PC-3 (cell line): ENCODE data around the gene ABCC12. TPM values are rescaled to one million over a fixed set of nuclear protein-coding genes. Genes with fewer than 3 reads are reported as not detected.

Experiments
- ATAC-seq: fragments of 200-7000 bp; cut with Tn5 transposase; 2 replicates; pipeline ENCODE4 v1.9.1; 2020; ENCODE audit warnings: mild to moderate bottlenecking, moderate library complexity
- BruUV-seq: library from RNA; stranded (reverse); fragments of 400-500 nt; replicated peaks from 2 replicates; lab custom pipeline; 2021; lab: Mats Ljungman, UMichigan
- CTCF ChIA-PET: fragments of 300-600 bp; sonication (Branson Sonifier 250); formaldehyde crosslinking; loops from one replicate; lab custom pipeline; 2022; ENCODE audit warnings: antibody characterized with exemption; lab: Charles Lee
- POLR2A ChIA-PET: fragments of 300-600 bp; sonication (Branson Sonifier 250); formaldehyde crosslinking; loops from one replicate; lab custom pipeline; 2022; ENCODE audit warnings: antibody characterized with exemption; ENCODE audit not compliant: unreplicated experiment; lab: Charles Lee
- DNase-seq: peaks from one replicate; pipeline ENCODE4 v3.0.0-alpha.2; 2015
- H2AFZ ChIP-seq: fragments of 300-600 bp; sonication (generic); 2 replicates; pipeline ENCODE4 v1.6.0; 2016; ENCODE audit warnings: antibody characterized with exemption, low read length
- H3F3A ChIP-seq: fragments of 300-600 bp; sonication (generic); one replicate; pipeline ENCODE4 v1.6.0; 2017; ENCODE audit warnings: antibody characterized with exemption, low read length, control low read depth, mild to moderate bottlenecking; ENCODE audit not compliant: unreplicated experiment
- H3K27ac ChIP-seq: fragments of 300-600 bp; sonication (generic); 2 replicates; pipeline ENCODE4 v1.5.1; 2016; ENCODE audit warnings: mild to moderate bottlenecking, low read length
- H3K27me3 ChIP-seq: fragments of 300-600 bp; sonication (generic); 2 replicates; pipeline ENCODE4 v1.6.1; 2016; ENCODE audit warnings: low read length, mixed read lengths
- H3K36me3 ChIP-seq: fragments of 300-600 bp; sonication (generic); 2 replicates; pipeline ENCODE4 v1.6.1; 2016; ENCODE audit warnings: low read depth, mixed run types, low read length, mixed read lengths
- H3K4me1 ChIP-seq: fragments of 300-600 bp; sonication (generic); 2 replicates; pipeline ENCODE4 v1.5.1; 2016; ENCODE audit warnings: low read length; ENCODE audit not compliant: insufficient read depth
- H3K4me2 ChIP-seq: fragments of 300-600 bp; sonication (generic); 2 replicates; pipeline ENCODE4 v1.6.0; 2016; ENCODE audit warnings: low read length
- H3K4me3 ChIP-seq: fragments of 300-600 bp; sonication (generic); 2 replicates; pipeline ENCODE4 v1.5.1; 2016; ENCODE audit warnings: mild to moderate bottlenecking, low read length, mixed read lengths
- H3K79me2 ChIP-seq: fragments of 300-600 bp; sonication (generic); 2 replicates; pipeline ENCODE4 v1.6.1; 2017; ENCODE audit warnings: low read length, mixed read lengths
- H3K9ac ChIP-seq: fragments of 300-600 bp; sonication (generic); 2 replicates; pipeline ENCODE4 v1.6.0; 2016; ENCODE audit warnings: mild to moderate bottlenecking, low read length
- H3K9me2 ChIP-seq: fragments of 300-600 bp; sonication (generic); replicated peaks from 2 replicates; pipeline ENCODE4 v1.6.1; 2016; ENCODE audit warnings: mixed run types, low read length, mixed read lengths
- H3K9me3 ChIP-seq: fragments of 300-600 bp; sonication (generic); 2 replicates; pipeline ENCODE4 v1.6.1; 2016; ENCODE audit warnings: low read length, mixed read lengths
- H4K20me1 ChIP-seq: fragments of 300-600 bp; sonication (generic); 2 replicates; pipeline ENCODE4 v1.6.1; 2016; ENCODE audit warnings: low read length, mixed read lengths
- EZH2 ChIP-seq: fragments of 300-600 bp; sonication (generic); IDR thresholded peaks from one replicate; pipeline ENCODE4 v1.6.1; 2017; ENCODE audit warnings: antibody characterized with exemption, mild to moderate bottlenecking, low read length; ENCODE audit not compliant: unreplicated experiment
- EZH2phosphoT487 ChIP-seq: fragments of 300-600 bp; sonication (generic); IDR thresholded peaks from 2 replicates; pipeline ENCODE4 v1.6.1; 2018; ENCODE audit warnings: mild to moderate bottlenecking, antibody characterized with exemption, low read length, borderline replicate concordance
- intact Hi-C: fragments of 100-400 bp; cut with micrococcal nuclease; formaldehyde crosslinking; loops from 2 replicates; pipeline ENCODE4 v1.9.0; 2023
- total RNA-seq: library from RNA; depleted of rRNA; stranded (reverse); fragments of >200 nt; gene quantifications from 2 replicates; pipeline ENCODE4 v1.2.3, GENCODE V29; 2014
- TF ChIP-seq, protein P1 (sequence below): fragments of 300-600 bp; sonication (generic); conservative IDR thresholded peaks from 2 replicates; pipeline ENCODE4 v1.5.1; 2017; ENCODE audit warnings: antibody characterized with exemption, low read depth, mild to moderate bottlenecking, low read length

The ABCC12 gene
- total RNA-seq, 1 experiment from 2014 or later = not detected

DNA sequence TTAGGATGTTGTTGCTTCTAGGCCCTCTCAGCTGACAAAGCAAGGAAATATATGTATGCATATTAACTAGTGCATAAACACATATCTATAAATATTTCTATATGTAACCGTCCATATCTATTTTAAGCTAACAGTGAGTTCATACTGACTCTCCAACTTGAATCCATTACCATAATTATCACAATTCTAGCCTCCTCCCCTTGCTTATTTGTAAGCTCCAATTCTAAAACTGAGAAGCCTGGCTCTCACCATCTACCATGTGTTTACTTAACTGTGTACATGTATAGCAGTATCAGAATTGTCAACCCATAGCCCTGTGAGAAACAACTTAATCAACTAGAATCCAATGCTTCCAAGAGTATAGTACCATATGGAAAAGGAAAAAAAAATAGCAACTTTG, 5.1 kb downstream of the ABCC12 start:
- ATAC-seq = no peak
- DNase-seq = no peak
- Histone ChIP-seq H3K27me3 (no peaks in the 10 kb centered on the region), H3K27ac (no peak overlapping the region), H3K36me3 (no peaks in the 10 kb centered on the region), H3K4me1 (no peaks in the 10 kb centered on the region), H3F3A (no peaks in the 10 kb centered on the region), H3K4me2 (no peak overlapping the region), H3K9ac (no peak overlapping the region), H2AFZ (no peak overlapping the region), H4K20me1 (no peaks in the 10 kb centered on the region), H3K4me3 (no peak overlapping the region), H3K9me2 (no peaks in the 10 kb centered on the region), H3K79me2 (no peaks in the 10 kb centered on the region), H3K9me3 (no peaks in the 10 kb centered on the region)
- ChIA-PET POLR2A (no interaction called here), CTCF (no interaction called here)
- TF ChIP-seq EZH2phosphoT487 (no peak), EZH2 (no peak)
- TF ChIP-seq, protein P1, sequence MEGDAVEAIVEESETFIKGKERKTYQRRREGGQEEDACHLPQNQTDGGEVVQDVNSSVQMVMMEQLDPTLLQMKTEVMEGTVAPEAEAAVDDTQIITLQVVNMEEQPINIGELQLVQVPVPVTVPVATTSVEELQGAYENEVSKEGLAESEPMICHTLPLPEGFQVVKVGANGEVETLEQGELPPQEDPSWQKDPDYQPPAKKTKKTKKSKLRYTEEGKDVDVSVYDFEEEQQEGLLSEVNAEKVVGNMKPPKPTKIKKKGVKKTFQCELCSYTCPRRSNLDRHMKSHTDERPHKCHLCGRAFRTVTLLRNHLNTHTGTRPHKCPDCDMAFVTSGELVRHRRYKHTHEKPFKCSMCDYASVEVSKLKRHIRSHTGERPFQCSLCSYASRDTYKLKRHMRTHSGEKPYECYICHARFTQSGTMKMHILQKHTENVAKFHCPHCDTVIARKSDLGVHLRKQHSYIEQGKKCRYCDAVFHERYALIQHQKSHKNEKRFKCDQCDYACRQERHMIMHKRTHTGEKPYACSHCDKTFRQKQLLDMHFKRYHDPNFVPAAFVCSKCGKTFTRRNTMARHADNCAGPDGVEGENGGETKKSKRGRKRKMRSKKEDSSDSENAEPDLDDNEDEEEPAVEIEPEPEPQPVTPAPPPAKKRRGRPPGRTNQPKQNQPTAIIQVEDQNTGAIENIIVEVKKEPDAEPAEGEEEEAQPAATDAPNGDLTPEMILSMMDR = no peak
- BruUV-seq = no TSS peak
- intact Hi-C loops = no loop called here

DNA sequence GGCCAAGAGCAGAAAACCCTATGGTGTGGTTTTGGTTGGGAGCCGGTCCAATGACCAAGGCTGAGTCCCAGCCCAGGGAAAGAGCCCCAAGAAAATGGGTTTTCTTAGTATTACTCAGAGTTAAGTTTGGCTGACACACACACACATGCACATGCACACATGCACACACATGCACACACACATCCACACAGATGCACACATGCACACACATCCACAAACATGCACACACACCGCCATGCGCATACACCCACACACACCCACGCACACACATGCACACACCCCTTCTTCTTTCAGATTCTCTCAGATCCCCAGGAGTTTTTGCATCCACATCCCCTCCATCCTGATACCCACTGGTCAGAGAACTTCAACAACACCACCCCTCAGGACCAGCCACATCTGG, 9.1 kb downstream of the ABCC12 start:
- H3K9me2 ChIP-seq = no peaks in the 10 kb centered on the region
- H2AFZ ChIP-seq = no peak overlapping the region
- BruUV-seq = no TSS peak
- no peak overlapping the region for H3K4me2 ChIP-seq
- intact Hi-C loops = no loop called here
- no peak overlapping the region for H3K9ac ChIP-seq
- TF ChIP-seq EZH2 (no peak), EZH2phosphoT487 (no peak)
- TF ChIP-seq, protein P1 = no peak
- ChIA-PET POLR2A (no interaction called here), CTCF (no interaction called here)
- H3K27ac ChIP-seq = no peak overlapping the region
- no peaks in the 10 kb centered on the region for H3K79me2 ChIP-seq
- H3K4me3 ChIP-seq = no peak overlapping the region
- DNase-seq = no peak
- H3F3A ChIP-seq = no peaks in the 10 kb centered on the region
- H4K20me1 ChIP-seq = no peaks in the 10 kb centered on the region
- H3K9me3 ChIP-seq = no peaks in the 10 kb centered on the region
- H3K36me3 ChIP-seq = no peaks in the 10 kb centered on the region
- H3K27me3 ChIP-seq = no peaks in the 10 kb centered on the region
- no peak for ATAC-seq
- H3K4me1 ChIP-seq = no peaks in the 10 kb centered on the region

DNA sequence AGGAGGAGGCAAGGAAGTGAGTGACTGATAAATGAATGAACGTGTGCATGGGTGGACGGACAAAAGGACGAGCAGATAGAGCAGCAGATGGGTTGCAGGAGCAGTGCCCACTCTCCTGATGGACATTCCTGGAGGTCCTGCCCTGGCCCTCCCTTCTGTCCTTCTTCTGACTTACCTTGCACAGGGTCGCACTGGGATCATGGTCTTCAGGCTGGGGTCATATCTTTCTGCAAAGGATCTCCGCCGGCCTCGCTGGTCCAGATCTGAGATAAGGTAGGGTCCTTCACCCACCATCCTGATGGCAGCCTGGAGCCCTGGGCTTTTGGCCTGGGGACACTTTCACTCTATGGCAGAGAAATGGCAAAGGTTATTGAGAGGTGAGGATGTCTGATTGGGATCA, 9.7 kb downstream of the ABCC12 start:
- ATAC-seq = no peak
- POLR2A ChIA-PET = no interaction called here

More for the DNA sequence above, 9.7 kb downstream of the ABCC12 start:
- no TSS peak for BruUV-seq
- DNase-seq = no peak
- Histone ChIP-seq H3K9me3 (no peaks in the 10 kb centered on the region), H3K4me1 (no peaks in the 10 kb centered on the region), H2AFZ (no peak overlapping the region), H3K4me2 (no peak overlapping the region), H3K9me2 (no peaks in the 10 kb centered on the region), H3K9ac (no peak overlapping the region), H4K20me1 (no peaks in the 10 kb centered on the region), H3F3A (no peaks in the 10 kb centered on the region), H3K36me3 (no peaks in the 10 kb centered on the region), H3K4me3 (no peak overlapping the region), H3K27ac (no peak overlapping the region), H3K27me3 (no peaks in the 10 kb centered on the region), H3K79me2 (no peaks in the 10 kb centered on the region)
- CTCF ChIA-PET = no interaction called here
- intact Hi-C loops = no loop called here
- TF ChIP-seq EZH2 = no peak
- no peak for TF ChIP-seq EZH2phosphoT487
- TF ChIP-seq, protein P1 = no peak
